Vagina (tissue), 2 donors: Measurements from ENCODE around the gene TEKT5.

Experiments
- POLR2A ChIP-seq, 2 donors: fragments of 450-650 bp; IDR thresholded peaks; one replicate each; pipeline ENCODE4 v1.6.1; 2017; ENCODE audit warnings: antibody characterized with exemption in 2 of 2, mild to moderate bottlenecking in 2 of 2, moderate library complexity in 2 of 2
- TF ChIP-seq, protein P1 (sequence below), 3 experiments: fragments of 450-650 bp in 2 of 3; fragments of 200-600 bp in 1 of 3; sonication (generic) in 1 of 3; IDR thresholded peaks; one replicate each; pipeline ENCODE4 v1.5.1; 2017 to 2019; ENCODE audit warnings: antibody characterized with exemption in 3 of 3, mild to moderate bottlenecking in 2 of 3, moderate library complexity in 2 of 3

DNA sequence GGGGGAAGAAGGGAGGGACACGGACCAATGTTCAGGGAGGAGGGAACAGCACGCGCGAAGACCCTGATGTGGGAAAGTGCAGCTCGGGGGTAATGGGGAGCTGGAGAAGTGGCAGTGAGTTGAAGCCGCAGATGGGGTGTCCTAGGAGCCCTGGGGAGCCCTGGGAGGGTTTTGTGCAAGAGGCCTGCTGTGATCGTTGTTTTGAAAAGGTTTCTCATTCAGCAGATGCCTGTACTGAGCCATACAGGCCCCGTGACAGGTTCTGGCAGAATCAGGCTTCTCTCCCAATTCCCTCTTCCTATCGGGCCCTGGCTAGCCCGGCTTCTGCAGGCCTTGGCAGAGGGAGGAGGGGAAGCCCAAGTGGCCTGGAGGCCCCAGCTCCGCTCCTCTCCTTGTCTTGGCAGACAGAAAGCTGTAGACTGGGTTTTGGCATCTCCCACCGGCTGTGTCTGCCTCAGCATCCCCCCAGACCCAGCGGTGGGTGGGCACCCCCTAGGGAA, 76.0 kb downstream of the TEKT5 start:
- TF ChIP-seq, protein P1, sequence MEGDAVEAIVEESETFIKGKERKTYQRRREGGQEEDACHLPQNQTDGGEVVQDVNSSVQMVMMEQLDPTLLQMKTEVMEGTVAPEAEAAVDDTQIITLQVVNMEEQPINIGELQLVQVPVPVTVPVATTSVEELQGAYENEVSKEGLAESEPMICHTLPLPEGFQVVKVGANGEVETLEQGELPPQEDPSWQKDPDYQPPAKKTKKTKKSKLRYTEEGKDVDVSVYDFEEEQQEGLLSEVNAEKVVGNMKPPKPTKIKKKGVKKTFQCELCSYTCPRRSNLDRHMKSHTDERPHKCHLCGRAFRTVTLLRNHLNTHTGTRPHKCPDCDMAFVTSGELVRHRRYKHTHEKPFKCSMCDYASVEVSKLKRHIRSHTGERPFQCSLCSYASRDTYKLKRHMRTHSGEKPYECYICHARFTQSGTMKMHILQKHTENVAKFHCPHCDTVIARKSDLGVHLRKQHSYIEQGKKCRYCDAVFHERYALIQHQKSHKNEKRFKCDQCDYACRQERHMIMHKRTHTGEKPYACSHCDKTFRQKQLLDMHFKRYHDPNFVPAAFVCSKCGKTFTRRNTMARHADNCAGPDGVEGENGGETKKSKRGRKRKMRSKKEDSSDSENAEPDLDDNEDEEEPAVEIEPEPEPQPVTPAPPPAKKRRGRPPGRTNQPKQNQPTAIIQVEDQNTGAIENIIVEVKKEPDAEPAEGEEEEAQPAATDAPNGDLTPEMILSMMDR (IDR thresholded peaks at IDR 0.05): no peak
- no peak for TF ChIP-seq POLR2A (IDR thresholded peaks at IDR 0.05)
